A673 (cell line): ENCODE measurements around the gene UNC45A.

Experiments used
- EZH2 ChIP-seq: fragments of 200-600 bp; sonication (generic); IDR thresholded peaks from 2 replicates; pipeline ENCODE4 v1.6.1; 2017; ENCODE audit warnings: borderline replicate concordance, low read depth, mild to moderate bottlenecking, mixed read lengths, antibody characterized with exemption, low read length; ENCODE audit not compliant: poor library complexity, severe bottlenecking
- TF ChIP-seq, protein P1 (sequence below): fragments of 300-800, 200-600 bp; sonication (generic); conservative IDR thresholded peaks from 2 replicates; pipeline ENCODE4 v1.5.1; 2017; ENCODE audit warnings: low read depth, mild to moderate bottlenecking, antibody characterized with exemption, low read length, moderate library complexity, mixed read lengths

DNA sequence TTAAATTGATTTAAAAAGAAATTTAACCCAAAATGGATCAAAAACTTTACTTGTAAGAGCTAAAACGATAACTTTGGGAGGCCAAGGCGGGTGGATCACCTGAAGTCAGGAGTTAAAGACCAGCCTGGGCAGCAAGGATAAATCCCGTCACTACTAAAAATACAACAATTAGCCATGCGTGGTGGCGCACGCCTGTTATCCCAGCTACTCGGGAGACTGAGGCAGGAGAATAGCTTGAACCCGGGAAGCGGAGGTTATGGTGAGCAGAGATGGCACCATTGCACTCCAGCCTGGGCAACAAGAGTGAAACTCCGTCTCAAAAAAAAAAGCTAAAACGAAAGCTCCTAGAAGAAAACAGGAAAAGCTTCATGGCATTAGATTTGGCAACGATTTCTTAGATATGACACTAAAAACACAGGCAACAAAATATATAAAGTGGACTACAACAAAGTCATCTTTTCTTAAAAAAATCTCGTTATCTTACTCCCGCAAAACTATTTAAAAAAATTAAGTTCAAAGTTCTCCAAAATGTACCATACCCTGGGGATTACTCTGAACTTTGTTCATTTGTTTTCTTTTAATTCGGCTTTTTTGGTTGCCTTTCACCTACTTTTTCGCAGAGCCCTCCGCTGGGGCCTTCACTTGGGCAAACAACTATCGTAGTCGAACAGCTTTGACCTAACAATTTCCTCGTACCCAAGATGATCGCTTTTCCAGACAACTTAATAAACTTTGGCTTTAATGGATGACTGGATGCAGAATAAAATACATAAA lies 5.7 kb upstream of the UNC45A start:
- TF ChIP-seq, protein P1, sequence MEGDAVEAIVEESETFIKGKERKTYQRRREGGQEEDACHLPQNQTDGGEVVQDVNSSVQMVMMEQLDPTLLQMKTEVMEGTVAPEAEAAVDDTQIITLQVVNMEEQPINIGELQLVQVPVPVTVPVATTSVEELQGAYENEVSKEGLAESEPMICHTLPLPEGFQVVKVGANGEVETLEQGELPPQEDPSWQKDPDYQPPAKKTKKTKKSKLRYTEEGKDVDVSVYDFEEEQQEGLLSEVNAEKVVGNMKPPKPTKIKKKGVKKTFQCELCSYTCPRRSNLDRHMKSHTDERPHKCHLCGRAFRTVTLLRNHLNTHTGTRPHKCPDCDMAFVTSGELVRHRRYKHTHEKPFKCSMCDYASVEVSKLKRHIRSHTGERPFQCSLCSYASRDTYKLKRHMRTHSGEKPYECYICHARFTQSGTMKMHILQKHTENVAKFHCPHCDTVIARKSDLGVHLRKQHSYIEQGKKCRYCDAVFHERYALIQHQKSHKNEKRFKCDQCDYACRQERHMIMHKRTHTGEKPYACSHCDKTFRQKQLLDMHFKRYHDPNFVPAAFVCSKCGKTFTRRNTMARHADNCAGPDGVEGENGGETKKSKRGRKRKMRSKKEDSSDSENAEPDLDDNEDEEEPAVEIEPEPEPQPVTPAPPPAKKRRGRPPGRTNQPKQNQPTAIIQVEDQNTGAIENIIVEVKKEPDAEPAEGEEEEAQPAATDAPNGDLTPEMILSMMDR, result no peak
- TF ChIP-seq EZH2, result no peak
